Measurements from ENCODE around the gene SLC8A3. TPM values are rescaled to one million over a fixed set of nuclear protein-coding genes. Genes with fewer than 3 reads are reported as not detected.

Gene SLC8A3
- total RNA-seq, 1 donor = not detected

DNA sequence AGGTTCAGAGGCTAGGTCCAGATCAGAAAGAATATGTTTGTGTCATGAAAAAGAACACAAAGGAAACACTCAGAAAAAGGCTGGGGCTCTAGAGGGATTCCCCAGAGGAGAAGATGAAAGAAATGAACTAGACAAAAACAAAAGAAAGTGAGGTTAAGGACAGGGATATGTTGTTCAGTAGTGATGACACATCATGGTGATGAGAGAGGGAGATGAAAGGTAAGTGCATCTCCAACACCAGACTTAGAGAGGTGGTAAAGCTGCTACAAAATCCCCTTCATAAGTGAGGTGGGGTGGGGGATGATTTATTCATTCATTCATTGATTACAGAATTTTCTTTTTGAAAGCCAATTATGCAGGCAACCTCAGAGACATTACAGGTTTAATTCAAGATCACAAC lies 19.6 kb upstream of the SLC8A3 start:
- no peak for DNase-seq (ENCODE audit: low read depth)
- no peak overlapping the region for H3K4me3 ChIP-seq (ENCODE audit: low read depth, low read length)

DNA sequence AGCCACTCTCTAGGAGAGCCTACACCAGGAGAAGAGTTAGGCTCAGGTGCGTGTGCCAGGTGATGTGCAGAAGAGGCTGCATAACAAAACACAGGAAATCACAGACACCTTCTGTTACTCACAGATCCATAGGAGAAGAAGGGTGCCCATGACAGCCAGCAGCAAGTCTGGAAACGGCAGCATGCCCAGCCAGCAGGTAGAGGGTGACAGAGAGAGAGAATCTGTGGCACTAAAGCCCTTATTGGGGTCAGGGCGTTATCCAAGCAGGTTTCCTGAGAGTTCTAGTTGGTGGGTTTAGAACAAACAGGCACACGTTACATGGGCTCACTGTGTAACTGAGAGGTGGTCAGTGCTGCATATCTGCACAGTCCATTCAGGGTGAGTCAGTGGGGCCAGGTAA lies 14.9 kb upstream of the SLC8A3 start:
- DNase-seq (ENCODE audit: low read depth) = no peak
- no peak overlapping the region for H3K4me3 ChIP-seq (ENCODE audit: low read depth, low read length)
- TF ChIP-seq, protein P1, sequence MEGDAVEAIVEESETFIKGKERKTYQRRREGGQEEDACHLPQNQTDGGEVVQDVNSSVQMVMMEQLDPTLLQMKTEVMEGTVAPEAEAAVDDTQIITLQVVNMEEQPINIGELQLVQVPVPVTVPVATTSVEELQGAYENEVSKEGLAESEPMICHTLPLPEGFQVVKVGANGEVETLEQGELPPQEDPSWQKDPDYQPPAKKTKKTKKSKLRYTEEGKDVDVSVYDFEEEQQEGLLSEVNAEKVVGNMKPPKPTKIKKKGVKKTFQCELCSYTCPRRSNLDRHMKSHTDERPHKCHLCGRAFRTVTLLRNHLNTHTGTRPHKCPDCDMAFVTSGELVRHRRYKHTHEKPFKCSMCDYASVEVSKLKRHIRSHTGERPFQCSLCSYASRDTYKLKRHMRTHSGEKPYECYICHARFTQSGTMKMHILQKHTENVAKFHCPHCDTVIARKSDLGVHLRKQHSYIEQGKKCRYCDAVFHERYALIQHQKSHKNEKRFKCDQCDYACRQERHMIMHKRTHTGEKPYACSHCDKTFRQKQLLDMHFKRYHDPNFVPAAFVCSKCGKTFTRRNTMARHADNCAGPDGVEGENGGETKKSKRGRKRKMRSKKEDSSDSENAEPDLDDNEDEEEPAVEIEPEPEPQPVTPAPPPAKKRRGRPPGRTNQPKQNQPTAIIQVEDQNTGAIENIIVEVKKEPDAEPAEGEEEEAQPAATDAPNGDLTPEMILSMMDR (IDR thresholded peaks at IDR 0.05; ENCODE audit: insufficient read depth, low read depth, low read length) = no peak

More for the DNA sequence above, 19.6 kb upstream of the SLC8A3 start:
- TF ChIP-seq, protein P1 (IDR thresholded peaks at IDR 0.05; ENCODE audit: insufficient read depth, low read depth, low read length) = no peak

DNA sequence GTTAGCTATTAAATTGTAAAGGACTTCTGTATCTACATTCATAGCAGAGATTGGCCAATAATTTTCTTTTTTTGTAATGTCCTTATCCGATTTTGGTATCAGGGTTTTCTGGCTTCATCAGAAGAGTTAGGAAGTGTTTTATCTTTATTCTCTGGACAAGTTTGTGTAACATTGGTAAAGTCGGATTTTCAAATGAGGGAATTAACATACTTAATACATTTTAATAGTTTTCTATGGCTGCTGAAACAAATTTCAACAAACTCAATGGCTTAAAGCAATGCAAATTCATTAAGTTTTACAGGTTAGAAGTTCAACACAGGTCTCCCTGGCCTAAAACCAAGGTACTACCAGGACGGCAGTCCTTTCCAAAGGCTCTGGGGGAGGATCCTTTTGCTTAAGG lies 13.2 kb upstream of the SLC8A3 start:
- H3K4me3 ChIP-seq (ENCODE audit: low read depth, low read length) = no peak overlapping the region
- TF ChIP-seq, protein P1 (IDR thresholded peaks at IDR 0.05; ENCODE audit: insufficient read depth, low read depth, low read length) = no peak
- DNase-seq (ENCODE audit: low read depth) = no peak

DNA sequence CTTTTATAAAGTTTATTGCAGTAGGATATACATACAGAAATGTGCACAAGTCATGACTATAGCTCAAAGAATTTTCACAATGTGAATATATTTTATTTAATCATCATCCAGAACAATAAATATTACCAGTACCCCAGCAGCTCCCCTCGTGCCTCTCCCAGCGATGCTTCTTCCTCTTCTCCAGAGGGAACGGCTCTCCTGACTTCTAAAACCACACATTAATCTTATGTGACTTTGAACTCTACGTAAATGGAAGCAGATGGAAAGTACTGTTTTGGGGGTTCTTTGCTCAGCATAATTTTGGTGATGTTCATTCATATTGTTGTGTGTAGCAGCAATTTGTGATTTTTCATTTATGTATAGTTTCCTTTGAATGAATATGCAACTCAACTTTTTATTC lies 4.6 kb upstream of the SLC8A3 start:
- DNase-seq (ENCODE audit: low read depth) = no peak
- TF ChIP-seq, protein P1 (IDR thresholded peaks at IDR 0.05; ENCODE audit: insufficient read depth, low read depth, low read length) = no peak

DNA sequence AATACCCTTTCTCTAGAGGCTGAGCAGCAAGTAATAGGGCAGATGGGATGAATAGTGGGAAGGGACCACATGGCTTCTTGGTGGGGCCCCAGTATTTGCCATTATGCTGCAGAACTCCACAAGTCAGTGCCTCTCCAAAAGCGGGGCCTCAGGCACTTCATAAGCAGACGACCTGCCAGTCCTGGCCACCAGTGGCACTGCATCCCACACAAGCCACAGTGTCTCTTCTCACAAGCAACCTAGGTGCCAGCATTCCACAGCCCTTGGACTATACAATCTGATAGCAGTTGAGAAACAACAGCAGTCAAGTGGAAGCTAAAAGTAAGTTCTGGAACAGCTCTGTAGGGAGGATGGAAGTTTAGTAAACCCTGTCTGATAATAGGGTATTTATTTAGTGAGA lies 4.2 kb upstream of the SLC8A3 start:
- DNase-seq (ENCODE audit: low read depth) = no peak
- TF ChIP-seq, protein P1 (IDR thresholded peaks at IDR 0.05; ENCODE audit: insufficient read depth, low read depth, low read length) = no peak
- H3K4me3 ChIP-seq (ENCODE audit: low read depth, low read length) = no peak overlapping the region

More for the DNA sequence above, 4.6 kb upstream of the SLC8A3 start:
- H3K4me3 ChIP-seq (ENCODE audit: low read depth, low read length) = no peak overlapping the region

DNA sequence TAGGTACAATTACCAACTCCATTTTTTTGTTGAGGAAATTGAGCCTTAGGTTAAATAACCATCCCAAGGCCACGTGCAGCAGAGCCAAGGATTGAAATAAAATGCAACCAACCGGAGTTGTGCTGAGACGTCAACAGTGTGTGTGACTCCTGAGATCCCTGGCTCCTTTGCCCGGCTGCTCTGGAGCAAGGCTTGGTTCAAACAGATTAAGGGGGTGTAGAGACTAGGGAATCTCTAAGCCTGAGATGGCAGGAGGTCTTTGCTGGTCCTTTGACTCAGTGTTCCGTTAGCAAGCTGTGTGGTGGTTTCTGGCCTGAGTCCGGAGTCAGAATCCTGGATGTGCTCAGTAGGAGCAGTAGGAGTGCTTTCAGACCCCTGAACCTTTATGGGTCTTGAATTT lies 1.4 kb upstream of the SLC8A3 start:
- TF ChIP-seq, protein P1 (IDR thresholded peaks at IDR 0.05; ENCODE audit: insufficient read depth, low read depth, low read length) = no peak
- no peak overlapping the region for H3K4me3 ChIP-seq (ENCODE audit: low read depth, low read length)
- DNase-seq (ENCODE audit: low read depth) = no peak

DNA sequence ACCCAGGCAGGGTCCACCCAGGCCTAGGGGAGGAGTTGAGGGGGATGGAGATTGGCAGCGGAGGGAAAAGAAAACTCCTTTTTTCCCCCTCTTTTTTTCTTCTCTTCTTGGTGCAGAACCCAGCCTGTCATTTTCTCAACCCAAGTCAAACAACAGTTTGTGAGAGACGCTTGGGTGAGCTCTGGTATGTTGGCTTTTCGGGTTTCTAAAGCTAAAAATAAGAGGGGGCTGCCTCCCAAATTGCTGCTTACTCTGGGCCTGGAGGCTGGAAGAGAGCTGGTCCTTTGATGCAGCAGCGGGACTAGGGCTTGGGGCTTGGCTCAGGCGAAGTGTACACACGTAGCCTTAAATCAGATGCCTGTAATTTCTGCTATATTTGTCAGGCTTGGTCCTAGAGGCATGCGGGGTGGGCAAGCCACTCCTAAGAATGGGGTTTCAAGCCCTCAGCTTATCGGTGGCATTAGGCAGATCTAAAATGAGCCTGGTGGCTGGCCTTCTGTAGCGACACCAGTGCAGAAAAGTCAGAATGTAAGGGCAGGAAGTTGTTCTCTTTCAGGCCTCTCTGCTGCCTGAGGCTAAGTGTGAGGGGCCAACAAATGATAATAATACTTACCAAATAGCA lies 816 bp upstream of the SLC8A3 start:
- no peak for DNase-seq (ENCODE audit: low read depth)
- TF ChIP-seq, protein P1 (IDR thresholded peaks at IDR 0.05; ENCODE audit: insufficient read depth, low read depth, low read length) = no peak
- no peak overlapping the region for H3K4me3 ChIP-seq (ENCODE audit: low read depth, low read length)

Measured in fibroblast of villous mesenchyme (primary cell).